LNCaP clone FGC (cell line): Measurements from ENCODE around the gene FLT3.

Experiments
- DNase-seq: peaks from one replicate; pipeline ENCODE4 v3.0.0-alpha.2; 2011; ENCODE audit warnings: low read depth
- H3K4me3 ChIP-seq: 2 replicates; pipeline ENCODE4 v1.5.1; 2011; ENCODE audit warnings: mild to moderate bottlenecking, low read depth, low read length, control low read depth
- CTCF ChIP-seq: IDR thresholded peaks from 2 replicates; pipeline ENCODE4 v1.5.1; 2012; ENCODE audit warnings: mild to moderate bottlenecking; ENCODE audit not compliant: control insufficient read depth, insufficient read depth; ENCODE audit errors: extremely low read depth

FLT3 gene

DNA sequence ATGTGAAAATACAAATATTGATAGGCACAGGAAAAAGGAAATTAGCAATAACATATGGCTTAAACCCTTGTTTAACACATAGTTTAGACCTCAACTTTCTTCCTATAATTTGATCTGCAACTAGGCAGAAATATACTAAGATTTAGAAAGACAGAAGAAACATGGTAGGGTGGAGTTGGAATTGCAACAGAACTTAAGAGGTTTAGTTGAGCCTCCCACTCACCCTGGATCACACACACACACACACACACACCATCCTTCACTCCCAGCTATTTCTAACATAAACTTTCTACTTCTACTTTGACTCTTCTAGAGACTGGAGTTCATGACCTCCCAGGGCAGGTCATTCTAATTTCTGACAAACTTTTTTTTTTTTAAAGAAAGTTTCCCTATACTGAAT lies 47.4 kb downstream of the FLT3 start:
- DNase-seq = no peak
- TF ChIP-seq CTCF = no peak
- H3K4me3 ChIP-seq = no peak overlapping the region

DNA sequence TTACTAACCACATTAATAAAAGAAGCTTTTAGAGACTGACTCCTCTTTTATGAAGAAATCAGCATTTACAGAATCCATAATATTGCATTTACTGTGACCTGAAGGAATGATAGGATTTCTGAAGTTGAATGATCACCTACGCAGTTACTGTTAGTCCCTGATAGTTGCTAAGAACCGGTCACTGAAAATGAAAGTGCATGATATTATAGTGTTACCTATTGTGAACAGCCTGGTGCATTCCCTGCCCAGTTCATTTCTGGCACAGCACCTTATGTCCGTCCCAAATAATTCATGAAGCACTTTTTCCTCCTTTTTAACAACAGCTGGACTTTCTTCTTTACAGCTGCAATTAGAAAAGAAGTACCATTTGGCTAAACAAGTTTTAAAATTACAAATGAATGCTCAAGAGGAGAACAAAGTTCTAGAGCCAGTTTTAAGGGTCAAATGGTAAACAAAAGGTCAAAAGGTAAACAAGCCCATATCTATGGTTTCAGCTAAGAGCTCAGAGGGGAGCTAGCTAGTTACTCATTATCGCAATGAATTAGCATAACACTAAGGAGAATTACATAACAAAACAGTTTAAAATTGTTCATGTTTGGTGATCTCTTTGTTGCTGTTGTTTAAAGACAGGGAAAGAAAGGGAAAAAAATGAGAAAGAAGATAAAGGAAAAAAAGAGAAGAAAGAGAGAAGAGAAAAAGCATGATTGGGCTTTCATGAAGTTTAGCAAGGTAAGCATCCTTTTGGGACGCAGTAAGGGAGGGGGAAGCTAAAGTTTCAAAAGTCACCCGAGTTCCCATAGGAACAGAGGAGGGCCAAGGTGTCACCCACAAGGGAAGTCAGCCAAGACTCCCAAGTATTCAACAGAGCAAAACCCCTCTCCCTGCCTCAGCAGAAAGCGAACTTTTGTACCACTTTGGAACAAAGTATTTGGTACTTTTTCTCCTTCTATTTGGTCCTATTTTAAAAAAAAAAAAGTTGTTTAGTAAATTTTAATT lies 50.2 kb downstream of the FLT3 start:
- H3K4me3 ChIP-seq = no peak overlapping the region
- TF ChIP-seq CTCF = no peak
- DNase-seq = no peak

GRCh38 chr13:28049215-28049614 lies 51.2 kb downstream of the FLT3 start:
- no peak for DNase-seq

GRCh38 chr13:28048768-28049167 lies 51.6 kb downstream of the FLT3 start:
- no peak for DNase-seq
- H3K4me3 ChIP-seq = no peak overlapping the region
- no peak for TF ChIP-seq CTCF

More at GRCh38 chr13:28049215-28049614, 51.2 kb downstream of the FLT3 start:
- H3K4me3 ChIP-seq = no peak overlapping the region
- TF ChIP-seq CTCF = no peak

DNA sequence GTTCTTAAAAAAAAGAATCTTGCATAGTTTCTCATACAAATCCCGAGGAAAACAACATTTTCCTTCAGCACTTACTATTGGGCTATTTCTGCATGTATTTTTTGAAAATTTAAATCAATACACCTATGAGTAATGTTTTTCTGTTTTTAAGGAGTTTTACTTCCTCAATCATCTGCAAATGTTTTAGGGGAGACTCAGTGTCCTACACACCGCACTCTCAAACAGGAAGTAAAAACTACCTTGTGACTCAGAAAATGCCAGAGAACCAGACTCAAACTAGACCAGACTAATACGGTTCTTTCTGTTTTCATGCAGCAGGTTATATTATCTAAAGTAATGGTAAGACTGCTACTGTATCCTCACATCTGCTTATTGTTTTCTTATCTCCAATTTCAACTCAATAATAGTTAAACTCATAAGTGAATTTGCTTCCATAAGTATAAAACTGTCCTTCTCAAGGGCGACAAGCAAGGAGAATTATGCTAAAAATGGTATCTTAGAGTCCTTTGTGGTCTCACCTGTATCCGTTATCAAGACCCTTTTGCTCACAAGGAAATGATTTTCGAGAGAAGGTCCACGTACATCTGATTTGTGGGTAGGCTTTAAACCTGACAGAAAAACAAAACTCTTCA lies 52.5 kb downstream of the FLT3 start:
- no peak for TF ChIP-seq CTCF
- no peak overlapping the region for H3K4me3 ChIP-seq
- no peak for DNase-seq

- no peak for TF ChIP-seq CTCF
- DNase-seq = no peak
- H3K4me3 ChIP-seq = no peak overlapping the region
These were observed 53.4 kb downstream of the FLT3 start for GRCh38 chr13:28046981-28047380.
